Measurements from ENCODE around the gene DMD. TPM values are rescaled to one million over a fixed set of nuclear protein-coding genes. Genes with fewer than 3 reads are reported as not detected.
A peak's percentile ranks its signal among the peaks of the same experiment; 100 is the strongest.
"Not testable (repeated sequence)": the region's sequence is repeated elsewhere in the genome, so short reads cannot be mapped to it uniquely, and the experiment has no call there.

DMD gene
- polyA plus RNA-seq, 10 donors, result 48.0 to 129 (median 88.5) TPM

DNA sequence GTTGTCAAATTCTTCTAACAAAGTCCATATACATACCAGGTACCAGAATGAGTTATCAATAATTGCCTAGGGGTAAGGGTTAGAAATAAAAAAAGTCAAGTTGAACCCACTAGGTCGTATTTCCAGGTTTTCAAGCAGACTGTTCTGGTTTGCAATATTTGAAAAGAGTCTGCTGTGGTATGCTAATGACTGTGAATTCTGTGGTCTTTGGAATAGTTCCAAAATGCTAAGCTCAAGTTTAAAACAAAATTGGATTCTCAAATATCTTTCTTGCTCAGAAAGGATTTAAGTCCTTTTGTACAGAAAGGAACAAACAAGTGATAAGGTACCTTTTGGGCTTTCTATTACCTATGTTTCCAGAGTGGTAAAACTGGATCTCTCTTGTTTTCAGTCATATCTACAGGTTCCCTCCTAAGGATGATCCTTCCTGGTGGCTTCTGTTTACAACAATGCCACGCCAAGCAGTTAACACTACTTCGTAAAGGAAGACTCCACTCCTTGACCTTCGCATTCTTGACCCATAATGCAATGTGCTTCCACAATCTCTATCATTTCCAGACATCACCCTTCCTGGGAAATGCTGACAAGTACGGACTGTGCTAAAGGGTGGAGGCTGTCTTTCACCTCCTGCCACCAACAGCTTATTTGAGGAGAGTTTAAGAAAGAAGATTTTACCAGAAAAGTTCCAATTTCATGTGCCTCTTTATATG is 1607.8 kb downstream of the DMD start:
- no peak for DNase-seq

DNA sequence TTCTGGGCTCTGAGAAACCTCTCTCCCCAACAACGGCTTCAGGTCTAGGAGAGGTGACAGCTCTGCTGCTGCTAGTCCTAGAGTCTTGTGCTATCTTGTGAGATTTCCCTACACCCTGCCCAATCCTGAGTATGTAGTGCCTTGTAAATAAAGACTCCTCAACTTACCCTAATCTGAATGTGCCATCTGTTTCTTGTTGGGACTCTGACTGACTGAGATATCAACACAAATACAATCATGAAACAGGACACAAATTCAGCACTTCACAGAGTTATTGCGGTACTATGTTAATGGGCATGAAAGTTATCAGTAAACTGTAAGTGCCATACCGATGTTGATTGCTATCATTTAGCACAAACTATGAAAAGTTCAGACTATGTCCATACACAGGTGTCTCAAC is 1610.5 kb downstream of the DMD start:
- no peak for DNase-seq

DNA sequence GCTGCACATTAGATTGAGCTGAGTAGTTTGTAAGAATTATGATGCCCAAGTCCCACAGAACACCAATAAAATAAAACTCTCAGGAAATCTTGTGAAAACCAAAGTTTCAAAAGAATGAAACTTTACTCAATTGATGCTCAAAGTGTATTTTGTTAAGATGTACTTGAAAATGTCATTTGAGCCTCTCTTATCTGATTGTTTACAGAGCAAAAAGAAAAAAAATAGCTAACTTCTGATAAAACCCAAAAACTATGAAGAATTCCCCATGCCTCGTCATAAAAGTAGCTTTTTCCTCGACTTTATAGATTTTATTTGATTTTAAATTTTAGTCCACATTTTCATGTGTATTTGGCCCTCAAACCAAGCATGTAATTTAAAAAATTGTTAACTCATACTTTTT is 1618.0 kb downstream of the DMD start:
- no peak for DNase-seq

DNA sequence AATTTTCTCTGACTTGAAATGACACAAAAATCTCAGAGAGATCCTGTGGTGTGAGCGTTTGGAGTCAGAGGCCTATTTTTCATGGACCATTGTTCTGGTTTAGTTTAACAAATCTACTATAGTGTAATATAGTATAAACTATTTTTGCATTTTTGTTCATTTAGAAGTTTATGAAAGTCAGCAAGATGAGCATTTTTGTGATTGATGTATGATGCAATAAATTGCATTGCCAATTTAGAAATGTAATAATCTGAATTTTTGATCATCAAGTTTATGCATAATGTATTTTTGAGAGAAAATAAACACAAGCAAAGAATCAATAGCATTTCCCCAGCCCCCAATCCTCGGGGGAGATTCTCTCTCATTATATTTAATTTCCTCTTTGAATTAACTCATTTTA is 1620.0 kb downstream of the DMD start:
- no peak for DNase-seq

DNA sequence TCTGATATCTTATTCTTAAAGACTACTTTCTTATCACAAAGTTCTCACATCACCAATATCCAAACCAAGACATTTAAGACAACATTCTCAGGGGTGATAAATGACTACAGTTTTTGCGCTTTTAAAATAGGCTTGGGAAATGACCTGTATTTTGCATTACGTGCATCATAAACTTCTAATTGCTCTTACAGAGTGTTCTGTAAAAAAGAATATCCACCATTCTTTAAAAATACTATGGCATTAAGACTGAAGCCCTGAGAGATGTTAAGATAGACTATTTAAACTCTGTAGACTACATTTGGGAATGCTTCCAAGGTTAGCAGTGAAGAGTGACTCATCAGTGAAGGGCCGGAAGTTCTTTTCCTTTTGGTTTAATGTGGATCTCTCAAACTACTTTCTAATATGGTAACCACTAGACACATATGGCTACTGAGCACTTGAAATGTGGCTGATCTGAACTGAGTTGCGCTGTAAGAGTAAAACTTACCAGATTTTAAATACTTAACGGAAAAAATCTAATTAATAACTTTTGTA is 1620.7 kb downstream of the DMD start:
- DNase-seq, result peak in 1 of 3 donors; percentile 39

DNA sequence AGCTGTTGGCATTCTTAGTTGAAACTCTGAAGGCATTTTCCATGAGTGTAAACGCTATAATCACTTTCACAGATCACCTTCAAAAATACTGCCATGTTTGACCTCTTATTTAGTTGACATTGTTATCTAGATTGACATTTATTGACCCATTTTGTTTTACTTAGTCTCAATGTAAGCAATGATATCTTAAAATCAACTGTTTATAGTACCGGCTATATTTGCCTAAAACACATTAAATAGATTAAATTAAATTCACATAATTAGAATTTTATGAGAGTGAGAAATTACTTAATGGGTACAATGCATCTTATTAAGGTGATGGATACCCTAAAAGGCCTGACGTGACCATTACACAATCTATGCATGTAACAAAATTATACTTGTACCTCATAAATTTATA is 1621.8 kb downstream of the DMD start:
- DNase-seq, result no peak

DNA sequence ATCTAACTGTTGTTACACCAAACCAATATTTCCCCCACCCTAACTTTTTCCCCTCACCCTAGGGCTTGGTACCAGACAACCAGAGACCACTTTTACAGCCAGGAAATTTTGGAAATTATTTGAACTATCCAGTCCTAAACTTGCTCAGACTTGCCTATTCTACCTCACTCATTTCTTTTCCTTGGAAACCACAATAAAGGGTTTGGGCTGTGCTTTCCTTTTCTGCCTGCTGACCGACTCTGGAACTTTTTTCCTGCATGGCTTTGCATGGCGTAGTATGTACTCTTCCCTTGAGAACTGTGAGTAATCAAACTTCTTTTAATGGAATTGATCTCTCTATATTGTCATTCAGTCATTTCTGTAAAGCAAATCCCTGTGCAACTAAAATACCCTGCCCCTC is 1623.0 kb downstream of the DMD start:
- no peak for DNase-seq

DNA sequence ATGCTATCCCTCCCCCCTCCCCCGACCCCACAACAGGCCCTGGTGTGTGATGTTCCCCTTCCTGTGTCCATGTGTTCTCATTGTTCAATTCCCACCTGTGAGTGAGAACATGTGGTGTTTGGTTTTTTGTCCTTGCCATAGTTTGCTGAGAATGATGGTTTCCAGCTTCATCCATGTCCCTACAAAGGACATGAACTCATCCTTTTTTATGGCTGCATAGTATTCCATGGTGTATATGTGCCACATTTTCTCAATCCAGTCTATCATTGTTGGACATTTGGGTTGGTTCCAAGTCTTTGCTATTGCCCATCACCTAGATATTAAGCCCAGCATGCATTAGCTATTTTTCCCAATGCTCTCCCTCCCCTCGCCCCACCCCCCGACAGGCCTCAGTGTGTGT is 1627.5 kb downstream of the DMD start:
- DNase-seq, result not testable (repeated sequence)

DNA sequence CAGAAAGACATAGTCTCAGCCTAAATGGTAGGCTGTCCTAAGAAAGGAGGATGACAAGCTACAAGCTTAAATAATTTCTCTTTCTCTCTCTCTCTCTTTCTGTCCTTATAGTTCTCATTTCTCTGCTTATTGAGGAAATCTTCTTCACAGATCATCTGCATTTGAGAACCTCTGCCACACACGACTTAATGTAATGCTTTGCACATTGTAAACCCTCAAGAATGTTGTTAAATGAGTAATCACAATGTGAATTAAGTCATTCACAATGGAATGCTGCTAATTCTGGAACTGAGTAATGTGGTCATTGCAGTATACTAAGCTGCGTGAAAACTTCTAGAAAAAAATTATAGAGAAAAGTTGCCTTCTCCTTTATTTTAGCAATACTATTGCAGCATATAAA is 1630.6 kb downstream of the DMD start:
- DNase-seq, result peak in 1 of 3 donors; percentile 63

DNA sequence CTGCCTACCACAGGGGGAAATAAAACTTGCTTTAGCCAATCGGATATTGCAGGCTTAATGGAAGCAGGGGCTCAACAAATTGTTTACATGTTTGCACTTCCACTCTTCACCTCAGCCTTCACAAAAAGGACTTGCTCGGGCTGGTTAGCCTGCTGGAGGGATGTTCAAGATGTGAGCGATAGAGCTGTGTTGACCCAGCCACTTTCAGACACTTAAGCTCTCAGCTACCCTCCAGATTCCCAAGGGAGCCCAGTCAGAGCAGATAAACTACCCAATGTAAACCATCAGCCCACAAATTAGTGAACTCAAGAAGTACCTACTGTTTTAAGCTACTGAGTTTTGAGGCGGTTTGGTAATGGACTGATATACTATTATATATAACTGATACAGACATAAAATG is 1631.1 kb downstream of the DMD start:
- DNase-seq, result no peak

DNA sequence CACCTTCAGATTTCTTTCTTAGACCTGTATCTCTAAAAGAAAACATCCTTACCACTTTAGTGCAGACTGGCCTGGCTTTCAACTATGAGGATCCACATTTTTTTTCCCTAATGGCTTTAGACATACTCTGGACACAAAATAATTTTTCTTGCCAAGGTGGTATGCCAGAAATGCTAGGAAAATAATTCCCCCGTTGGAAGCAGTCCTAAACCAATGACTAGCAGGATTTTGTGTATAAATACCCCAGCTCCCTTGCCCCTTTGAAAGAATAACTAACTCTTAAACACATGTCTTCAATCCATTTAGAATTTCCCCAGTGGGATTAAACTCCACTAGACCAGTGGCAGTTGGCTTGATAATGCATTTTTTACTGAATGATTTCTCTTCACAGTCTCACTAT is 1639.0 kb downstream of the DMD start:
- peak in 1 of 3 donors; percentile 7 for DNase-seq

DNA sequence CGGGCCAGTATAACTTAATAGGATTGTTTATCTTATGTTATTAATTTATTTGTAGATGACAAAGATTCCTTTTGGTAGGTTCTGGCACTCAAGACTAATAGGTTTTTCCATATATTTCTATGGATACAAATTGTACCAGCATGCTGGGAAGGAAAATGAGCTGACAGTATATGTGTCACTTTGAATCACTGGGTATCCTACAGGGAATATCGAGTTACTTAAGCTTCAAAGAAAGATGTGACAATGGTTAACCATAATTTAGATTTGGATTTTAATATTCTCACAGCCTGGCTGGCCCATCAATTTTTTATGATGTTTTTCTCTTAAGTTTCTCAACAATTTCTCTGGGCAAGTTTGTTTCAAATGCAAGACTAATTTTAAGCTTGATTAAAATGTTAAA is 1640.7 kb downstream of the DMD start:
- DNase-seq, result no peak

DNA sequence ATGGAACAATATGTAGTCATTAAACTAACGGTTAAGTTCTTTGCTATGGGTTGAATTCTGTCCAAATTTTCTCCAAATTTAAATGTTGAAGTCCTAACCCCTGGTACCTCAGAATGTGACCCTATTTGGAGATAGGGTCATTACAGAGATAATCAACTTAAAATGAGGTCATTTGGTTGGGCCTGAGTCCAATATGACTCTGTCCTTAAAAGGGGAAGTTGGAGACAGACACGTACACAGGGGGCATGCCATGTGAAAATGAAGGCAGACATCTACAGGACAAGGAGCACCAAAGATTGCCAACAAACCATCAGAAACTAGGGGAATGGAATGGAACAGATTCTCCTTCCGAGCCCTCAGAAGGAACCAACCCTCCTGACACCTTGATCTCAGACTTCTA is 1647.6 kb downstream of the DMD start:
- DNase-seq, result no peak

DNA sequence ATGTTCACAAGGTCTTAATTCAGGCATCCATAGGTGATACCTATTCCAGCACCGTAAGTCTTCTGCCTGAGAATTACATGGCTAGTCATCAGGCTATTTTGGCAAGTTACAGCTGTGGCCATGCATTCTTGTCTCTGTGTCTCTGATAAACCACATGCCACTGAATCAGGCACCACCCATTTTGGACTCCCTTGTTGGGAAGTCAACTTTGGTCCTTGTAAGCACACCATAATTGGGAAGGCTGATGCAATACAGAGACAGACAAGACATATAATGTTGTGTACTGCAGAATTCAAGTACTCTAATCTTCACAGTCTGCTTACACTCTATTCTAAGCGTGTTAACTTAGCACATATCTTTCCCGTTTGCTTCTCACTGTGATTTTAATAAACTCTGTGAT is 1655.8 kb downstream of the DMD start:
- peak in 1 of 3 donors; percentile 15 for DNase-seq

DNA sequence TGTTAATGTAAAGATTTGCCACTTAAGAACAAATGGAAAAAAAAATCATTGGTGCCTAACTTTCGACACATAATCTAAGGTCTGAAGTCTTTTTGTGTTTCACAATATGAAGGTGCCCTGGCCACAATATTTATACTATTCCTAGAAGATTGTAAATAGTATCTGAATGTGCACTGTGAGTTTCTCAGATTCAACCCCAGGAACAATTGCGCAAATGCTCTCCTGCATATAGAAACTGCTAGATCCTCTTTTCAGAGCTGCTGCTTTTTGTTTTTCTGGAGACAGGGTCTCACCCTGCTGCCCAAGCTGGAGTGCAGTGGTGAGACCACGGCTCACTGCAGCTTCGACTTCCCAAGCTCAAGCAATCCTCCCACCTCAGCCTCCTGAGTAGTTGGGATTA is 1659.4 kb downstream of the DMD start:
- DNase-seq, result no peak

DNA sequence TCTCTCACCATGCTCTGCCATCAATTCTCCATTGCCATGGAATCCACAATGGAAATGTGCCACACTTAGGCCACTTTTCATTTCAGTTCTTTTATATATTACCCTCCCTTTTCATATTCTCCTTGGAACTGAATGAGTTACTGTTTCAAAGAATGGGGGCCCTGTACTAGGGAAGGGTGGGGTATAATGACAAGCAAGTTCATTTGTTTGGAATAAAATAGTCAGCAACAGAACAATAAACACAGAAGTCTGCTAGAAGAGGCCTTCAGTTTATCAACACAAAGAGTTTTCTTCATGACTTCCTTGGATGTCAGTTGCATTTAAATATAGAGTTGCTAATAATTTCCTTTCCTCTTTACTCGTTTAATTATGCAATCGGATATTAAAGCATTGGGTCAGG is 1661.2 kb downstream of the DMD start:
- DNase-seq, result no peak

DNA sequence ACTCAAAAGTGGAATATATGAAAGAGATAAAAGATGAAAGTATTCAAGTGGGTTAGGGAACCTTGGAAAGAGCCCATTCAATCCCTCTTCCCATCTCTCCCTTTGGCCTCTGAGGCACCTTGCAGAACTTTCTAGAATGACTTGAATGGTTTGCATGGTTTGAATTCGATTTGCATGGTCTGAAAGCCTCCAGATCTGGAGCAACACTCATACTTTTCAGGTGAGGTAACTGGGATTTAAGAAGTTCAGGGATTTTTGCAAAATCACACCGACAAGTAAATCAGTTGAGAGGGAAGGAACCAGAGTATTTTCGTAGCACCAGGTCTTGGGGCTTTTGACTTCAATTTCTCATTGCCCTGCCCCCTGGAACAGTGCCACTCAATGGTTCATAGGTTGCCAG is 1663.5 kb downstream of the DMD start:
- no peak for DNase-seq

DNA sequence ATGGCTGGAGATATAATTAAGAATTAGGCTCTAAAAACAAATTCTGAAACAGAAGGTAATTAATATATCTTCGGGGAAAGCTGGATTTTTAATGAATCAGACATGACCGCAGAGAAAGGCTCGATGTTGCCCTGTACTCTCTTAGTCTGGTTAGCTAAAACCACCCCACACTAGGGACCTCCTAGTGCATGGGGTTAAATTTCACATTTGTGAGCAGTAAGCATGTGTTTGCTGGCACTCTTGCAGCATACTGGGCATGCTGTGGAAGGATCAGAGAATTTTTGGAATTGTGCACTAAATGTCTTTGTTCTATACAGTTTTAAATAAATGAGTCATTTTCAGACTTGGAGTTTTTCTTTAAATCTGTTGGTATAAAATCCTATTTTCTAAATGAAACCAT is 1663.9 kb downstream of the DMD start:
- peak in 2 of 3 donors; percentile 8 to 10 for DNase-seq

DNA sequence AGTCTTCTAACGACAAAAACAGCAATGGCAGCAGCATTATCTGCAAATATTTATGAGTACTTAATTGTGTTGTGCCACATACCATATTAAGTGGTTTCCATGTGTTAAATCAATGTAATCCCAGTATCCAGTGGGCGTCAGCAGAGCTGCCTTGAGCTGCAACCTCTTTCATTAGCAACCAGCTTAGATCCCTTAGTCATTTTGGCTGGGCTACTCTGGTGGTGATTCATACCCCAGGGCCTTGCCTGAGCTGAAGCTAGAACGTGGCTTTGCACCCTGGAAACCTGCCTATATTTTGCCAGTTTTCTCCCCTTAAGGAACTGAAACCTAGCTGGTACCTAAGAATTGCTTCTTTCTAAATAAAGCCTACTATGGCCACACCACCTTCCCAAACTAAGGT is 1665.2 kb downstream of the DMD start:
- peak in 2 of 3 donors; percentile 3 to 52 for DNase-seq

DNA sequence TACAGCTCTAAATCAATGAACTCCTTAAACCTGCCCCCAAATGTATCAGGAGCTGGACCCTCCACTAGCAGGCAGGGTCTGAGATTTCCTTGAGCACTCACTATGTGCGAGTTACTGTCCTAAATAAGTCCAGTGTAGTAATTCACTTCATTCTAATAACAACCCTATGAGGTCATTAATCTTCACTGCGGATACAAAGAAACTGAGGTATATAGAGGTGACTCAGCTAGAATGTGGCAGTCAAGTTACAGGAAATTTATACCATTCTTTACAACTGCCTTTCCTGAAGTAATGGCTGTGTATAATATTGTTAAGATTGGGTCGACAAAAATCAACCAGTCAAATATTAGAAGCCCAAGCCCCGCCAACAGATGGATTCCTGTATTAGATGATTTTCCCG is 1665.6 kb downstream of the DMD start:
- peak in 1 of 3 donors; percentile 7 for DNase-seq

DNA sequence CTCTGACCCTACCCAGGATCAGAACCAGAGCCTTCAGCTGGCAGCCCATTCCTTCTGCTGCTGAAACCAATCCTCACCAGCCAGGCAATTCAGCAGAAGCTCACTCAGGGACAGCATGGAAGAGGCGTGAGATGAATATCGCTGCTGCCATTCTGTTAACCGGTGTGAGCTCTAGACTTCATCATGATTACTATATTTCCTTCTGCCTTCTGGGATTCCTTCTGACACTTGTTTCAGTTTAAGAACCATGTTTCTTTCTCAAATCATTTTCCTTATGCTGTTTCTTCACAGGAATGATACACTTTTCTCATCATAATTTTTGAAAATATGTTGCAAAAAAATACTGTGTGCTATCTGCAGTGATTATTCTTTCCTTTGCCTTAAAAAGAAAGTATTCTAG is 1666.2 kb downstream of the DMD start:
- no peak for DNase-seq

DNA sequence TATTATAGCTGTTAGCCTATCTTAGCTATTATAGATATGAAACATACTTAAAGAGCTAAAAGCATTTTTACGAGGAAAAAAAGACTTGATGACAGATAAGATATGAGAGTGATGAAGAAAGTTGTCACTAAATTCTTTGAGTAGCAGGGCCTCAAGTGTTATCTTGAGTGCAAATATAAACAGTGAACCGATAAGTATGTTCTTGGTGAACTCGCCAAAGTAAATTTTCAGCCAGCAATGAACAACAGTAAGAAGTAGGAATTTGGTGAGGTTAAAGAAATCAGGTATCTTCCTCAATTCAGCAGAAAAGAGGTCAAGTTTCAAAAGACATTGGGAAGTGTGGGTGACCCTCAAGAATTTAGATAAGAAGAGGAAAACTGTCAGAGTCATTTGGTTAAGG is 1667.7 kb downstream of the DMD start:
- no peak for DNase-seq

DNA sequence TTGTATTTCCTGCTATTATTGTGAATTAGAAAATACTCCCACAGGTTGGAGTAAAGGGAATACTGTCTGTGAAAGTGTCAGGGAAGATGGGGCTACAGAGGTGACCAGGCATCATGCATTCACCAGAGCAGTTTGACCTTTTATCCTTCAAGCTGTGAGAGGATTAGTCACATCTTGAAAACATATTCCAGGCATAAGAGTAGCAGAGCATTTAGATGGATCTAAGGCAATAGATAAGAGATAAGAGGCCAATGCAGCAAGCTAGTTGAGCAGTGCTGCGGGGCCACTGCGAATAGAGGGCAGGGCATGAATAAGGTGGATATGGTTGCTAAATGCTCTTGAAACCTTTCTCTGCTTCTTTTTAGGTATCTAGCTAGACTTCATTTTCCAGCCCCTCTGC is 1668.8 kb downstream of the DMD start:
- DNase-seq, result no peak

DNA sequence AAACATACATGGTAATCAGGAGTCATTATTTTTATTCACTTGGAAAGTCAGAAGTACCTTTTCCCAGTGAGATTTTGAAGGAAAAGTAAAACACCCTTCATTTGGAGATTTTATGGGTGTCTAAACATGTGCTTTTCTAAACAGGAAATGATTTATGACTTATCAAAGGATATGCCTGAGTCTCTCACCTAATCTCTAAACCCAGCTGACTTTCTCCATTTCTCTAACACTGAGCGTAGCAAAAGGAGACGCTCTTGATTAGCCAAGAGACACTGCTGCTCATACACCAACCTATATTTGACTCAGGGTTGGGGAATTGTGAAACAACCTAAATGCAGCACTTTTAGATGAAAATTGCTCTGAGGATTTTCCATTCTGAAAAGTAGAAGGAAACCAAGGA is 1671.0 kb downstream of the DMD start:
- no peak for DNase-seq
